Activated B cell treated with CpG ODN at 0.5 μM for 24 hours (primary cell): ENCODE measurements around the gene ANKRD42. TPM values are rescaled to one million over a fixed set of nuclear protein-coding genes. Genes with fewer than 3 reads are reported as not detected.

Experiments
- ATAC-seq: fragments of 200-7000 bp; cut with Tn5 transposase; one replicate; pipeline ENCODE4 v1.10.0; 2021; ENCODE audit warnings: low read depth, mild to moderate bottlenecking, moderate library complexity
- CTCF ChIA-PET: fragments of 350-600 bp; sonication (Branson Sonifier 250); formaldehyde crosslinking; loops from one replicate; lab custom pipeline; 2021; ENCODE audit warnings: antibody characterized with exemption; lab: Charles Lee
- POLR2A ChIA-PET: fragments of 350-600 bp; sonication (Branson Sonifier 250); formaldehyde crosslinking; loops from one replicate; lab custom pipeline; 2021; ENCODE audit warnings: antibody characterized with exemption; lab: Charles Lee
- DNase-seq: peaks from one replicate; pipeline ENCODE4 v3.0.0; 2022
- H3K27ac Mint-ChIP-seq: one replicate; pipeline ENCODE4 v1.8.0; 2020; ENCODE audit warnings: mixed read lengths
- H3K27me3 Mint-ChIP-seq: one replicate; pipeline ENCODE4 v1.8.0; 2021; ENCODE audit warnings: mixed read lengths
- H3K36me3 Mint-ChIP-seq: one replicate; pipeline ENCODE4 v1.8.0; 2021; ENCODE audit warnings: low read depth, mixed read lengths
- H3K4me1 Mint-ChIP-seq: one replicate; pipeline ENCODE4 v1.8.0; 2021; ENCODE audit warnings: mixed read lengths
- H3K4me3 Mint-ChIP-seq: one replicate; pipeline ENCODE4 v1.8.0; 2020; ENCODE audit warnings: mild to moderate bottlenecking, mixed read lengths
- H3K9me3 Mint-ChIP-seq: one replicate; pipeline ENCODE4 v1.8.0; 2020; ENCODE audit warnings: mixed read lengths
- intact Hi-C: fragments of 100-400 bp; cut with micrococcal nuclease; formaldehyde crosslinking; loops from one replicate; pipeline ENCODE4 v1.15.1; 2024
- total RNA-seq: library from RNA; stranded (reverse); gene quantifications from 2 replicates; pipeline ENCODE4 v1.2.3, GENCODE V29; 2022
- TF ChIP-seq, protein P1 (sequence below): fragments of 200-600 bp; IDR thresholded peaks from one replicate; pipeline ENCODE4 v1.8.0; 2022; ENCODE audit warnings: antibody characterized with exemption, mild to moderate bottlenecking

The ANKRD42 gene
- total RNA-seq, 1 donor from 2014 or later, result 7.4 TPM

GRCh38 chr11:83252941-83253340, 59.4 kb downstream of the ANKRD42 start:
- intact Hi-C loops, result loop anchor here (5.0 kb wide), 2 partner anchors 166 to 181 kb away; partner anchors contain the start of gene RAB30
- no peaks in the 10 kb centered on the region for H3K27me3 Mint-ChIP-seq
- no peak overlapping the region for H3K27ac Mint-ChIP-seq
- ChIA-PET CTCF (interaction anchor here (1.4 kb wide), 1 partner anchor 385 kb away, joined by 4 read pairs; no protein-coding TSS in a partner anchor), POLR2A (interaction anchor here (0.5 kb wide), 1 partner anchor 96 kb away, joined by 10 read pairs; no protein-coding TSS in a partner anchor)
- no peak for DNase-seq
- peaks cover 13% of the 10 kb centered on the region for H3K4me1 Mint-ChIP-seq
- no peak for ATAC-seq
- H3K36me3 Mint-ChIP-seq, result peaks cover 21% of the 10 kb centered on the region
- TF ChIP-seq, protein P1, sequence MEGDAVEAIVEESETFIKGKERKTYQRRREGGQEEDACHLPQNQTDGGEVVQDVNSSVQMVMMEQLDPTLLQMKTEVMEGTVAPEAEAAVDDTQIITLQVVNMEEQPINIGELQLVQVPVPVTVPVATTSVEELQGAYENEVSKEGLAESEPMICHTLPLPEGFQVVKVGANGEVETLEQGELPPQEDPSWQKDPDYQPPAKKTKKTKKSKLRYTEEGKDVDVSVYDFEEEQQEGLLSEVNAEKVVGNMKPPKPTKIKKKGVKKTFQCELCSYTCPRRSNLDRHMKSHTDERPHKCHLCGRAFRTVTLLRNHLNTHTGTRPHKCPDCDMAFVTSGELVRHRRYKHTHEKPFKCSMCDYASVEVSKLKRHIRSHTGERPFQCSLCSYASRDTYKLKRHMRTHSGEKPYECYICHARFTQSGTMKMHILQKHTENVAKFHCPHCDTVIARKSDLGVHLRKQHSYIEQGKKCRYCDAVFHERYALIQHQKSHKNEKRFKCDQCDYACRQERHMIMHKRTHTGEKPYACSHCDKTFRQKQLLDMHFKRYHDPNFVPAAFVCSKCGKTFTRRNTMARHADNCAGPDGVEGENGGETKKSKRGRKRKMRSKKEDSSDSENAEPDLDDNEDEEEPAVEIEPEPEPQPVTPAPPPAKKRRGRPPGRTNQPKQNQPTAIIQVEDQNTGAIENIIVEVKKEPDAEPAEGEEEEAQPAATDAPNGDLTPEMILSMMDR, result no peak
- no peak overlapping the region for H3K4me3 Mint-ChIP-seq
- H3K9me3 Mint-ChIP-seq, result no peaks in the 10 kb centered on the region

DNA sequence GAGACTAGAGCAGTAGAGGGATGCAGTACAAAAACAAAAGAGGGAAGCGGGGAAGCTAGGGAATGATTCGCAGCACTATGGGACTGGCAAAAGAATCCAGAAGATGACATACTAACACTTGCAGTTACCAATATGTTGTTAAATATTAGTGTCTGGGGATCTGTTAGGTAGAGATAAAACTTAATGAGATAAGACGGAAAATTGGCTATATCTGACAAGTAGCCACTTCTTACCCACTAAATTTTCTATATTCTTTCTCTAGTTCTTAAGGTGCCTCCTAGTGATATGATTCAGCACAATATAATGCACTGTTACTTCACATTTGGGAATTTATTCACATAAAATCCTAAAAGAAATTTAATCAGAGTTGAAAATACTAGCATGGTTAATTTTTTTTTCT, 61.9 kb downstream of the ANKRD42 start:
- Mint-ChIP-seq H3K27ac (no peak overlapping the region), H3K27me3 (no peaks in the 10 kb centered on the region), H3K4me3 (no peak overlapping the region), H3K9me3 (no peaks in the 10 kb centered on the region), H3K4me1 (no peaks in the 10 kb centered on the region), H3K36me3 (peaks cover 39% of the 10 kb centered on the region)
- ATAC-seq (no peak), DNase-seq (no peak)
- intact Hi-C loops, result no loop called here
- POLR2A ChIA-PET, result no interaction called here
- TF ChIP-seq, protein P1, result no peak
- CTCF ChIA-PET, result interaction anchor here (1.4 kb wide), 1 partner anchor 388 kb away, joined by 7 read pairs; no protein-coding TSS in a partner anchor

- Mint-ChIP-seq H3K27ac (no peak overlapping the region), H3K4me1 (no peaks in the 10 kb centered on the region), H3K36me3 (peaks cover 47% of the 10 kb centered on the region), H3K9me3 (no peaks in the 10 kb centered on the region), H3K4me3 (no peak overlapping the region), H3K27me3 (no peaks in the 10 kb centered on the region)
- ATAC-seq (no peak), DNase-seq (no peak)
- ChIA-PET CTCF (no interaction called here), POLR2A (interaction anchor here (0.5 kb wide), 1 partner anchor 263 kb away, joined by 3 read pairs; no protein-coding TSS in a partner anchor)
- intact Hi-C loops, result no loop called here
- TF ChIP-seq, protein P1, result no peak
Observed at GRCh38 chr11:83256602-83257340, 63.3 kb downstream of the ANKRD42 start.

DNA sequence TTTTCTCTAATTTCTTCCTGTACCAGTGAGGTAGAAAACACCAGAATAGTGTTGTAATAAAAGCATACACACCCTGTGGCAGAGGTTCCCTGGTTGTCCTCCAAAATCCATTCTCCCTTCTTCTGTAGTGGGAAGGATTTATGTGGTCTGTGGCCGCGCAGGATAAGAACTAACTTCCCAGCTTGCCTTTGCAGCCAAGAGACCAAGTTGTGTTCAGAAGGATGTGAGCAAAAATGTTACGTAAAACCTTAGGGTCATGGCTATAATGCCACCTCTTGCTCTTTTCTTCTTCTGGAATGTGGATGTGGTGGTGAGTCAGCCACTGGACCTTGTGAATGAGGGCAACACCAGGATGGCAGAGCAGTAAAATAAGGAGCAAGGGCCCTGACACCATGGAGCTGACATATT, 64.3 kb downstream of the ANKRD42 start:
- no peak overlapping the region for H3K4me3 Mint-ChIP-seq
- POLR2A ChIA-PET, result no interaction called here

DNA sequence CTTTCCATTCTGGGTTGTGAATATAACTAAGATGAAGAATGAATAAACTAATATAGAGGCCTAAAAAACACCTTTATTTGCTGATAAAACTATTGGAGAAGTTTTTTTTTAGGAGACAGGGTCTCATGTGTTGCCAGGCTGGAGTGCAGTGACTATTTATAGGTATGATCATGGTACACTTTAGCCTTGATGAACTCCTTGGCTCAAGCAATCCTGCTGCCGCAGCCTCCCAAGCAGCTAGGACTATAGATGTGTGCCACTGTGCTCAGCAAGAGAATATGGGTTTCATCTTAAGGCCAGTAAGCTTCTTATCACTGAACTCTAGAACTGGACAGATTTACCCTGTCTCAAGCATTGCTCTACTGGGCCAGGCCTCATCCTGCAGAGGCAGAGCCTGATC, 66.0 kb downstream of the ANKRD42 start:
- H3K4me3 Mint-ChIP-seq, result no peak overlapping the region
- no peaks in the 10 kb centered on the region for H3K9me3 Mint-ChIP-seq
- intact Hi-C loops, result no loop called here
- no peak overlapping the region for H3K27ac Mint-ChIP-seq
- DNase-seq (no peak), ATAC-seq (no peak)
- peaks cover 64% of the 10 kb centered on the region for H3K36me3 Mint-ChIP-seq
- H3K4me1 Mint-ChIP-seq, result no peaks in the 10 kb centered on the region
- TF ChIP-seq, protein P1, result no peak
- no peaks in the 10 kb centered on the region for H3K27me3 Mint-ChIP-seq
- ChIA-PET POLR2A (no interaction called here), CTCF (interaction anchor here (0.9 kb wide), 1 partner anchor 392 kb away, joined by 4 read pairs; no protein-coding TSS in a partner anchor)

More for the DNA sequence above, 64.3 kb downstream of the ANKRD42 start:
- Mint-ChIP-seq H3K27ac (no peak overlapping the region), H3K9me3 (no peaks in the 10 kb centered on the region), H3K4me1 (no peaks in the 10 kb centered on the region), H3K36me3 (peaks cover 49% of the 10 kb centered on the region), H3K27me3 (no peaks in the 10 kb centered on the region)
- no peak for DNase-seq
- no peak for ATAC-seq
- TF ChIP-seq, protein P1, result no peak
- CTCF ChIA-PET, result no interaction called here
- intact Hi-C loops, result no loop called here
